Airway epithelial cell (primary cell): Measurements from ENCODE around the gene PKLR. TPM values are rescaled to one million over a fixed set of nuclear protein-coding genes. Genes with fewer than 3 reads are reported as not detected.

Experiments used
- total RNA-seq: library from RNA; depleted of rRNA; stranded (reverse); fragments of >200 nt; gene quantifications from 2 replicates; pipeline ENCODE4 v1.2.3, GENCODE V29; 2015

Gene PKLR
- 0.28 TPM in 1 of 2 replicates, not detected in the other for total RNA-seq

GRCh38 chr1:155301342-155301841 lies at the start of gene PKLR:
Gene PKLR (minus strand): TSS chr1:155301438. CDS start chr1:155301395, 43 bp downstream.

GRCh38 chr1:155320661-155321617 lies 19.7 kb upstream of the PKLR start, which contains the start of gene RUSC1:
Gene RUSC1 (plus strand): TSS chr1:155320894. CDS start chr1:155321774, 880 bp downstream.

GRCh38 chr1:155308493-155309422 lies 7.5 kb upstream of the PKLR start, which contains the start of gene FDPS:
Gene FDPS (plus strand): TSS chr1:155308866. CDS start chr1:155309790, 924 bp downstream.

GRCh38 chr1:155277070-155277901 lies 24.0 kb downstream of the PKLR start, which contains the start of gene HCN3:
Gene HCN3 (plus strand): TSS chr1:155277463. CDS start chr1:155277591, 128 bp downstream.

GRCh38 chr1:155273343-155274245 lies 27.6 kb downstream of the PKLR start, which contains the start of gene CLK2:
Gene CLK2 (minus strand): TSS chr1:155273504. CDS start chr1:155270977, 2,527 bp downstream.

GRCh38 chr1:155261852-155262673 lies 39.2 kb downstream of the PKLR start, which contains the start of gene SCAMP3:
Gene SCAMP3 (minus strand): TSS chr1:155262360. CDS start chr1:155262151, 209 bp downstream.

GRCh38 chr1:155255243-155256007 lies 45.8 kb downstream of the PKLR start, which contains the start of gene ENTREP3:
Gene ENTREP3 (minus strand): TSS chr1:155255483. CDS start chr1:155254877, 606 bp downstream.

Other genes starting within 250 kb of the PKLR start
- gene EFNA4, start 237.7 kb downstream of the PKLR start, total RNA-seq, result 25.0 and 26.7 TPM in 2 replicates
- 20.9 and 33.1 TPM in 2 replicates for gene EFNA3, start 222.6 kb downstream of the PKLR start, total RNA-seq
- 26.1 and 41.9 TPM in 2 replicates for gene EFNA1, start 173.6 kb downstream of the PKLR start, total RNA-seq
- gene SLC50A1, start 165.6 kb downstream of the PKLR start, total RNA-seq, result 46.4 and 54.8 TPM in 2 replicates
- 32.6 and 44.4 TPM in 2 replicates for gene DPM3, start 160.9 kb downstream of the PKLR start, total RNA-seq
- 88.1 and 130 TPM in 2 replicates for gene KRTCAP2, start 128.1 kb downstream of the PKLR start, total RNA-seq
- 1.8 and 3.0 TPM in 2 replicates for gene TRIM46, start 127.6 kb downstream of the PKLR start, total RNA-seq
- gene THBS3, start 93.5 kb downstream of the PKLR start, total RNA-seq, result 4.8 and 8.2 TPM in 2 replicates
- gene MTX1, start 92.7 kb downstream of the PKLR start, total RNA-seq, result 72.9 and 101 TPM in 2 replicates
- gene ENTREP3, start 46.0 kb downstream of the PKLR start, total RNA-seq, result 20.9 and 28.0 TPM in 2 replicates
- gene SCAMP3, start 39.1 kb downstream of the PKLR start, total RNA-seq, result 48.8 and 83.8 TPM in 2 replicates
- 21.6 and 32.8 TPM in 2 replicates for gene CLK2, start 27.9 kb downstream of the PKLR start, total RNA-seq
- gene HCN3, start 24.0 kb downstream of the PKLR start, total RNA-seq, result 0.28 and 1.3 TPM in 2 replicates
- gene FDPS, start 7.4 kb upstream of the PKLR start, total RNA-seq, result 420 and 512 TPM in 2 replicates
- gene RUSC1, start 19.5 kb upstream of the PKLR start, total RNA-seq, result 39.1 and 41.8 TPM in 2 replicates